GM12872 (cell line): ENCODE data around the gene BEND5.
A peak's percentile ranks its signal among the peaks of the same experiment; 100 is the strongest.

Source experiments
- CTCF ChIP-seq: IDR thresholded peaks from 3 replicates; pipeline ENCODE4 v1.5.1; 2011; ENCODE audit warnings: low read depth, mild to moderate bottlenecking, low read length, moderate library complexity; ENCODE audit not compliant: insufficient read depth

The BEND5 gene

GRCh38 chr1:48693180-48693579 lies 83.5 kb downstream of the BEND5 start:
- TF ChIP-seq CTCF, result no peak

- no peak for TF ChIP-seq CTCF
Measured at GRCh38 chr1:48692235-48692634, 84.5 kb downstream of the BEND5 start.

GRCh38 chr1:48691429-48692001 lies 85.2 kb downstream of the BEND5 start:
- no peak for TF ChIP-seq CTCF

GRCh38 chr1:48688102-48688760 lies 88.5 kb downstream of the BEND5 start:
- peak; percentile 64; the same call in 2 of the 3 replicates for TF ChIP-seq CTCF

- TF ChIP-seq CTCF, result no peak
Measured at GRCh38 chr1:48687282-48688045, 89.2 kb downstream of the BEND5 start.

GRCh38 chr1:48686159-48686558 lies 90.5 kb downstream of the BEND5 start:
- TF ChIP-seq CTCF, result no peak

- TF ChIP-seq CTCF, result no peak
Measured at GRCh38 chr1:48684381-48684780, 92.3 kb downstream of the BEND5 start.
